Stimulated activated CD4-positive, alpha-beta T cell treated with anti-CD3 and anti-CD28 coated beads, Interleukin-15, amount 100 ng/mL, for 1 hour (primary cell): Measurements from ENCODE around the gene RAMP1.
"Not testable (repeated sequence)": the region's sequence is repeated elsewhere in the genome, so short reads cannot be mapped to it uniquely, and the experiment has no call there.

Source experiments
- DNase-seq, 2 donors: peaks; one replicate each; pipeline ENCODE4 v3.0.0-alpha.2; 2020; ENCODE audit warnings: low read depth in 1 of 2, low spot score in 1 of 2

The RAMP1 gene

GRCh38 chr2:237863102-237863511, 3.7 kb downstream of the RAMP1 start:
- no peak for DNase-seq

- no peak for DNase-seq
Measured at GRCh38 chr2:237863689-237864443, 4.4 kb downstream of the RAMP1 start.

- no peak for DNase-seq
Measured at GRCh38 chr2:237864444-237864931, 5.1 kb downstream of the RAMP1 start.

- no peak for DNase-seq
Measured at GRCh38 chr2:237864940-237865622, 5.7 kb downstream of the RAMP1 start.

GRCh38 chr2:237865623-237866041, 6.2 kb downstream of the RAMP1 start:
- DNase-seq = no peak

GRCh38 chr2:237866101-237866621, 6.7 kb downstream of the RAMP1 start:
- DNase-seq = no peak

GRCh38 chr2:237867465-237867864, 8.0 kb downstream of the RAMP1 start:
- DNase-seq = no peak

DNA sequence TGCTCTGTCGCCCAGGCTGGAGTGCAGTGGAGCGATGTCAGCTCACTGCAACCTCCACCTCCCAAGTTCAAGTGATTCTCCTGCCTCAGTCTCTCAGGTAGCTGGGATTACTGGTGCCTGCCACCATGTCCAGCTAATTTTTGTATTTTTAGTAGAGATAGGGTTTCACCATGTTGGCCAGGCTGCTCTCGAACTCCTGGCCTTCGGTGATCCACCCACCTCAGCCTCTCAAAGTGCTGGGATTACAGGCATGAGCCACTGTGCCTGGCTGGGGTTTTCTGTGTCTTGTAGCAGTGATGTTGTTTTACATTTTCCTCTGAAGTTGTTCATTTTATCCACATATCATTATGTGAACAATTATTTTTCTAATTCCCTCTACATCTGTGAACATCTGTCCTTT, 8.7 kb downstream of the RAMP1 start:
- DNase-seq = not testable (repeated sequence)

DNA sequence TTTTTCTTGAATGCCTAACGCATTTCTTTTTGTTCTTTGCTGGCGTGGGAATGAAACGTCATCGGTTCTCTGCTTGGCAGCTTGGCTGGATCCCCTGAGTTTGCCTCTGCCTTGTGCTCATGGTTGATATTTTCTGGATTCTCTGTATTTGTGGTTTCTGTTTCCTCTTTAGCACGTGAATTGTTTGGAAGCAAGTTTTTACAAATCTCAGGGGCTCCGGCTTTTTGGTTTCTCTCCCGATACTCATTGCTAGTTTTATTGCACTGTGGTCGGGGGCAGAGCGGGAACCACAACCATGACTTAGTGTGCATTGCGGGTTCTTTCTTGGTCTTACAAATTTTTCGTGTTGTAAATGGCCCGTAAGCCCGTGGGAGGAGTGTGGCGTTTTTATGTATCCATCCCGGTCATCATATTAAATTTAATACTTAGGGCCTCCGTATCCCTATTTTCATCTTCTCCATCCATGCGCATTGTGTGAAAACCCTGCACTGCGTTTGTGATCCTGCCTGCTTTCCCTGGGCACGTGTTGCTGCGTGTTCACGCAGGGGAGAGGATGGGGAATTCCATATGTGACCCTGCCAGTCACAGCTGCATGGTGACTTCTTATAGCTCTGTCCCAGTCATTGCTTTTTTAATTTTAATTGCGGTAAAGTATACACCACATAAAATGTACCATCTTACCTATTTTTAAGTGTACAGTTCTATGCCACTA, 9.4 kb downstream of the RAMP1 start:
- DNase-seq = no peak

DNA sequence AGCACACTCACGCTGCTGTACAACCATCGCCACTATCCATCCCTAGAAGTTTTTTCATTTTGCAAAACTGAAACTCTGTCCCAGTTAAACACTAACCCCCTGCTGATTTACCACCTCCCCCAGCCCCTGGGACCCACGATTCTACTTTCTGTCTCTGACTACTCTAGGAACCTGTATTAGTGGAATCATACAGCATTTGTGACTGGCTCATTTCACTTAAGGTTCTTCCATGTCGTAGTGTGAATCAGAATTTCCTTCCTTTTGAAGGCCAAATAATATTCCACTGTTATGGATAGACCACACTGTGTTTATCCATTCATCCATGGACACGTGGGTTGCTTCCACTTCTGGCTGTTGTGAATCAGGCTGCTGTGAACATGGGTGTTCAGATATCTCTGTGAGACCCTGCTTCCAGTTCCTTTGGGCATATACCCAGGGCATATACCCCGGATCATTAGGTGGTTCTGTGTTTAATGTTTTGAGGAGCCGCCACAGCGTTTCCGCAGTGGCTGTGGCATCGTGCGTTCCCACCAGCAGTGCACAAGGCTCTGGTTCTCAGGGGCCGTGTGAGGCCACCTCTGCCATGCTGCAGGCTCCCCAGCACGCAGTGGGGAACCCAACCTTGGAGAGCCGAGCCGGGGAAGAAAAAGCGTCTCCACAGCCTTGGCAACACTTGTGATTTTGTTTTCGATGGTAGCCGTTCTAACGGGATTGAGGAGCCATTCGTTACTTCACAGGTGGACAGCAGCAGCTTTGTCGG, 10.1 kb downstream of the RAMP1 start:
- DNase-seq = no peak

GRCh38 chr2:237870126-237870525, 10.7 kb downstream of the RAMP1 start:
- DNase-seq = no peak

GRCh38 chr2:237870754-237871651, 11.6 kb downstream of the RAMP1 start:
- no peak for DNase-seq

DNA sequence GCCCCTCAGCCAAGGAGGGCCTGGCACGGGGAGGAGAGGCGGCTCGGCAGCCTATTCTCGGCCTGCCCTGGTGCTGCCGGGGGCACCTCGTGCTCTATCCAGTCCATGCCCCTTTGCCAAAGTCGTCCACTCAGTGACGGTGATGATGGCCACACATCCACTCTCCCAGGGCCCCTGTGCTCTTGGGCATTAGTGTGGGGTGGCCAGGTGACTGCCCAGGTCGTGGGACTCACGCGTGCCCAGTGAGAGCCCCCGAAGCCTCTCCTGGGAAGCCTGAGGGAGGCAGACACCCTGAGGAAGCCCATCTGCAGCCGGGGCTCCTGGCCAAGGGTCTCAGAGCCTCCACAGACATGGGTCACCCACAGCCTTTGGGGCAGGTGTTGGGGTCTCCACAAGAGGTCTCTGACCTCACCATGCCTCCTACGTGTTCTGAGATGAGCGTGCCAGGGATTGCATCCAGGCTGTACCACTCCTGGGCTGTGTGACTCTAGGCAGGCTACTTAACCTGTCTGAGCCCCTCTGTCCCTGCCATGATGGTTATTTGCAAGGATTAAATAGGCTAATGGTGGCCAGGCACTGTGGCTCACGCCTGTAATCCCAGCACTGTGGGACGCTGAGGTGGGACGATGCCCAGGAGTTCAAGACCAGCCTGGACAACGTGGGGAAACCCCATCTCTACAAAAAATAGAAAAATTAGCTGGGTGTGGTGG, 12.9 kb downstream of the RAMP1 start:
- DNase-seq = no peak

DNA sequence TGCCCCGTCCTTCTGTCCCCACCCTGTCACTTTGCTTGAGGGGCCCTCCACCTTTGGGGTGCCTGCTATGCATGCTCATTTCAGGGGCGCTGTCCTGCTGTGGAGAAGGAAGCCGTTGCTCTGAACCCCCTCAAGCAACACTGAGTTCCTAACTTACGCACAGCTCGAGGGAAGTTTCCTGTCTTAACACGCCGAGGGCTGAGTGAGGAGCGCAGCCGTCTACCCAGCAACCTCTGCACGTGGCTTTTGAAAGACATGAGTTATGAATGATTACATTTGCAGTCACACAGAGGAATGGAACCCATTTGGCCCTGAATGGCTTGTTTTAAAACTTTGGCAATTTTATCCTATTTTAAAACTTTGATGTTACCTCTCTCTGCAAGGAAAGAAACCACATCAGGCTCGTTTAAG, 14.0 kb downstream of the RAMP1 start:
- DNase-seq = no peak

DNA sequence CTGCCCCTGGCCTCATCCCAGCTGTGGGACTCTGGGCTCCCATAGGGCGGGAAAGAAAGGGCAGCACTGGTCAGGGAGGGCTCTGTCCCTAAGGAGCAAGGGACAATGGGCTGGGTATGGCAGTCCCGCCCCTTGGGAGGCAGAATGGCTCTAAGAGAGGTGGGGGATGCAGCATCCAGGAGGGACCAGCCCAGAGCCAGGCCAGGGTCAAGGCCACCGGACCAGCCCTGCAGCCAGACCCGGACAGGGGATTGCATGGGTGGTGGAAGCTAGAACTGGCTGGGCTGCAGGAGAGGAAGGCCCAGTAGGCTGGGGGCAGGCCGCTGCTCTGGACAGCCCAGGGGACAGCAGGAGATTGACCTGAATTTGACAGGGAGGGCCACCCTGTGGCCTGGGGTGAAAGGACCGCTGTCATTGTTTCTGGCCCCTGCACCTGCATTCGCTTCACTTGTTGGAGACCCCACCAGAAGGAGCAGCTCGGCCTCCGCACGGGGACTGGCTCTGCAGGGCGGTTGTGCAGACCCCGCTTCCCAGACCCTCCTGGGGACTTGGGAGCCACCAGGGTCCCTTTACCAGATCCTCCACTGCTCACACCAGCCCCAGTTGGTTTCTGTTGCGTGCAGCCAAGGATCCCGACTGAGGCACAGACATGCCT, 14.6 kb downstream of the RAMP1 start:
- DNase-seq = no peak

GRCh38 chr2:237874585-237875161, 15.2 kb downstream of the RAMP1 start:
- DNase-seq = no peak

DNA sequence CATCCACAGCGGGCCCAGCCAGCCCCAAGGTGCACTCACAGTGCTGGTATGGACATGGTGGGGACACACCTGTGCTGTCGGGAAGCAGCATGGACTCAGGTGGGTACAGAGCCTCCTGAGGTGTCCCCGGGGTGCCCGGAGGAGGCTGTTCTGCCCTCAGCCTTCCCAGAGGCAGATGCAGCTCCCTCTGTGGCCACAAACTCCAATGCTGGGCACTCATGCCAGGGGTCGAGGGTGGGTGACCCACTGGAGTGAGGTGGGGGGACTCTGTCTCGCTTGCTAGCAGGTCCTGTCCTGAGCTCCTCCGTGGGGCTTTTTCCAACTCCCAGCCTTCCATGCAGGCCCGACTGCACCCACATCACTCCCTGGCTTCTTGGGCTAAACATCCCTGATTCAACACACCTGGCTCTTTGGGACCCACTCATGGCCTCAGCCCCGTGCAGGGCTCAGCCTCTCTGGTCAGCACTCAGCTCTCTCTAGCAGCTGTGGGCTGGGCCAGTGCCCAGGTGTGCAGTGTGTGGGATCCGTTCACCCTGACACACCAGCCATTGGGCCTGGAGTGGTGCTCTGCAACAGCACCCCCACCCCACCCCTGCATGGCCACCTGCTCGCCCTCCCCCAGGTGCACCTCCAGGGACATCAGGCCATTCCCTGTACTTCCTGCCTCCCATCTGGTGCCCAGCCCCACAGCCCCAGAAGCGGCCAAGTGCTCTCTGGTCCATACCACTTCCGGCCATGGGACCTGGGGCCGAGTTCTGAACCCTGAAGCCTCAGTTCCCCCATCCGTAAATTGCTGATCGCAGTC, 16.0 kb downstream of the RAMP1 start:
- DNase-seq = no peak
